NCI-H2196 treated with DMSO at 0.1 percent for 48 hours (cell line): ENCODE data around the gene COX10.

Experiments
- DNase-seq: peaks from one replicate; lab custom pipeline; 2025; ENCODE audit not compliant: unreplicated experiment; lab: John Stamatoyannopoulos, UW

COX10 gene

GRCh38 chr17:14245002-14245401, 175.7 kb downstream of the COX10 start:
- no peak for DNase-seq

- DNase-seq: no peak
These were observed 176.3 kb downstream of the COX10 start for GRCh38 chr17:14245629-14246028.
